HG02970 (cell line): ENCODE results near the gene MSI2.

Experiments
- ATAC-seq: cut with Tn5 transposase; IDR thresholded peaks from one replicate; pipeline ENCODE4 v1.9.1; 2021; ENCODE audit warnings: mild to moderate bottlenecking, moderate library complexity, moderate number of reproducible peaks; ENCODE audit not compliant: unreplicated experiment, low FRiP score

Gene MSI2

GRCh38 chr17:57543230-57543629 lies 286.9 kb downstream of the MSI2 start:
- ATAC-seq: no peak

- no peak for ATAC-seq
These were observed 288.1 kb downstream of the MSI2 start for GRCh38 chr17:57544401-57544800.

- no peak for ATAC-seq
These were observed 288.6 kb downstream of the MSI2 start for GRCh38 chr17:57544834-57545463.

- ATAC-seq: no peak
These were observed 289.5 kb downstream of the MSI2 start for GRCh38 chr17:57545731-57546342.

GRCh38 chr17:57548421-57549410 lies 292.4 kb downstream of the MSI2 start:
- ATAC-seq: no peak

GRCh38 chr17:57549468-57549867 lies 293.1 kb downstream of the MSI2 start:
- ATAC-seq: no peak

GRCh38 chr17:57550016-57550415 lies 293.7 kb downstream of the MSI2 start:
- no peak for ATAC-seq

- no peak for ATAC-seq
These were observed 294.5 kb downstream of the MSI2 start for GRCh38 chr17:57550668-57551315.

GRCh38 chr17:57551321-57552079 lies 295.2 kb downstream of the MSI2 start:
- ATAC-seq: no peak

- no peak for ATAC-seq
These were observed 295.8 kb downstream of the MSI2 start for GRCh38 chr17:57552114-57552624.

GRCh38 chr17:57553526-57553925 lies 297.2 kb downstream of the MSI2 start:
- no peak for ATAC-seq

- no peak for ATAC-seq
These were observed 297.9 kb downstream of the MSI2 start for GRCh38 chr17:57553991-57554825.

GRCh38 chr17:57554826-57555635 lies 298.7 kb downstream of the MSI2 start:
- no peak for ATAC-seq

- no peak for ATAC-seq
These were observed 299.4 kb downstream of the MSI2 start for GRCh38 chr17:57555636-57556175.

GRCh38 chr17:57556320-57556719 lies 300.0 kb downstream of the MSI2 start:
- no peak for ATAC-seq

- no peak for ATAC-seq
These were observed 300.7 kb downstream of the MSI2 start for GRCh38 chr17:57556977-57557376.

- ATAC-seq: no peak
These were observed 301.1 kb downstream of the MSI2 start for GRCh38 chr17:57557416-57557815.
